K562 (cell line): ENCODE measurements around the gene TREX2.

Experiments
- ZBTB1 ChIP-seq: sonication (generic); formaldehyde crosslinking; IDR thresholded peaks from 2 replicates; pipeline ENCODE4 v1.8.1; 2023; ENCODE audit warnings: missing genetic modification reagents, low read depth, mild to moderate bottlenecking, borderline replicate concordance
- ZNF197 ChIP-seq: fragments of 200-800 bp; sonication (Bioruptor generic); IDR thresholded peaks from 2 replicates; pipeline ENCODE4 v1.6.1; 2016; ENCODE audit warnings: low read depth, missing genetic modification characterization, missing compliant biosample characterization

DNA sequence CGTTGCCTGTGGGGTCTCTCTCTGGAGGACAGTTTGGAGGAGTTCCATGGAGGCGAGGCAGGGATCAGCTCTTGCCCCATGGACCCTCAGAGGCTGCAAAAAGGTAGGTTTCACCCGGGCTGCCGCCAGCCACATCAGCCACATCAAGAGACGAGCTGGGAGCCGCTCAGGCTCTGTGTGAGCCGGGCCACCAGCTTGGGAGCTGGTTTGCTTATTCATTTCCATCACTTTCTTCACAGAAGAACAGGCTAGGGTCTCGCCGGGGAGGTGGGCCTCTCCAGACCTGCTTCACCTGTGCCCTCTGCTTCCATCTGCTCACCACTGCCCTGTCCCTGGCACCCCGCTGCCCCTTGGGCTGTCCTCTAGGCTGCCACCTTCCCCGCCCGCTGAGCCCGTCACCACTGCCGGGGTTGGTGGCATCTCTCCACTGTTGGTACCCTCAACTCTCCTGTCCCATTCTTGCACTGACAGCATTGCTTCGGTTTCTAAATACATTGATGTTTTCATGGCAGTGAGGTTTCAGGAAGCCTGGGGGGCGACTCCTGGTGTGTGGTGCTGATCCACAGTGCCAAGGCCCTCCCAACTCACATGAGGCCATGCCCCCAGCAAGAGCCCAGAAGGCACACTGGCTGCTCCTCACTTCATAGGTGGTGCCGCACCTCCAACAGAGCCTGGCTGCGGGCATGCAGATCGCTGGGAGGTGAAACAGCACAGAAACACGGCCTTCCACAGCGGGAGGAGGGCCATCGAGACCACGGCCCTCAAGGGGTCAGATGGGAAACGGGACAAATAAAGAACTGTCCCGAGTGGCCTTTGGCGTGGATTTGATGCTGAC is 4.5 kb upstream of the TREX2 start:
- no peak for TF ChIP-seq ZNF197 (CRISPR knock-in tag)
- TF ChIP-seq ZBTB1 (CRISPR knock-in tag) = no peak
